Skeletal muscle satellite cell (primary cell): ENCODE data around the gene PARM1.

Experiments
- H3K27me3 ChIP-seq: 2 replicates; pipeline ENCODE4 v1.7.0; 2013; ENCODE audit warnings: low read length; ENCODE audit not compliant: control insufficient read depth, insufficient read depth
- H3K36me3 ChIP-seq: 2 replicates; pipeline ENCODE4 v1.7.0; 2013; ENCODE audit warnings: mild to moderate bottlenecking, control low read depth, low read length; ENCODE audit not compliant: insufficient read depth
- H3K4me1 ChIP-seq: 2 replicates; pipeline ENCODE4 v1.7.0; 2013; ENCODE audit warnings: low read length; ENCODE audit not compliant: control insufficient read depth, insufficient read depth
- H3K4me2 ChIP-seq: 2 replicates; pipeline ENCODE4 v1.7.0; 2013; ENCODE audit warnings: mild to moderate bottlenecking, low read length
- H3K4me3 ChIP-seq: 2 replicates; pipeline ENCODE4 v1.7.0; 2013; ENCODE audit warnings: low read length
- H3K9ac ChIP-seq: 2 replicates; pipeline ENCODE4 v1.7.0; 2013; ENCODE audit warnings: mild to moderate bottlenecking, low read depth, low read length, moderate library complexity
- H3K9me3 ChIP-seq: replicated peaks from 2 replicates; pipeline ENCODE4 v1.7.0; 2013; ENCODE audit warnings: mild to moderate bottlenecking, control low read depth, low read length

Gene PARM1

GRCh38 chr4:74919783-74920182 is 13.1 kb upstream of the PARM1 start:
- Histone ChIP-seq H3K9me3 (no peaks in the 10 kb centered on the region), H3K4me1 (no peaks in the 10 kb centered on the region), H3K36me3 (no peaks in the 10 kb centered on the region), H3K4me2 (no peak overlapping the region), H3K4me3 (no peak overlapping the region), H3K27me3 (peaks cover 17% of the 10 kb centered on the region), H3K9ac (no peak overlapping the region)

- Histone ChIP-seq H3K9ac (no peak overlapping the region), H3K4me2 (no peak overlapping the region), H3K9me3 (no peaks in the 10 kb centered on the region), H3K4me3 (no peak overlapping the region), H3K4me1 (no peaks in the 10 kb centered on the region), H3K27me3 (peaks cover 17% of the 10 kb centered on the region), H3K36me3 (no peaks in the 10 kb centered on the region)
Observed at GRCh38 chr4:74920704-74921103, 12.2 kb upstream of the PARM1 start.

GRCh38 chr4:74921490-74921889 is 11.4 kb upstream of the PARM1 start:
- Histone ChIP-seq H3K9ac (no peak overlapping the region), H3K4me2 (no peak overlapping the region), H3K27me3 (peaks cover 17% of the 10 kb centered on the region), H3K36me3 (no peaks in the 10 kb centered on the region), H3K9me3 (no peaks in the 10 kb centered on the region), H3K4me1 (no peaks in the 10 kb centered on the region), H3K4me3 (no peak overlapping the region)

GRCh38 chr4:74926007-74926406 is 6.9 kb upstream of the PARM1 start:
- Histone ChIP-seq H3K4me1 (no peaks in the 10 kb centered on the region), H3K9me3 (no peaks in the 10 kb centered on the region), H3K36me3 (no peaks in the 10 kb centered on the region), H3K27me3 (peaks cover 25% of the 10 kb centered on the region), H3K4me3 (no peak overlapping the region), H3K4me2 (no peak overlapping the region), H3K9ac (no peak overlapping the region)

- Histone ChIP-seq H3K4me1 (peaks cover 13% of the 10 kb centered on the region), H3K27me3 (peaks cover 62% of the 10 kb centered on the region)
Observed at GRCh38 chr4:74930162-74930561, 2.8 kb upstream of the PARM1 start.

GRCh38 chr4:74931376-74931775 is 1.5 kb upstream of the PARM1 start:
- H3K4me3 ChIP-seq: no peak overlapping the region
- H3K27me3 ChIP-seq: peaks cover 65% of the 10 kb centered on the region
- H3K4me2 ChIP-seq: no peak overlapping the region
- H3K9ac ChIP-seq: no peak overlapping the region
- H3K36me3 ChIP-seq: no peaks in the 10 kb centered on the region
- no peaks in the 10 kb centered on the region for H3K9me3 ChIP-seq
- H3K4me1 ChIP-seq: peaks cover 13% of the 10 kb centered on the region

More at GRCh38 chr4:74930162-74930561, 2.8 kb upstream of the PARM1 start:
- no peak overlapping the region for H3K9ac ChIP-seq
- H3K4me2 ChIP-seq: no peak overlapping the region
- H3K36me3 ChIP-seq: no peaks in the 10 kb centered on the region
- H3K4me3 ChIP-seq: no peak overlapping the region
- H3K9me3 ChIP-seq: no peaks in the 10 kb centered on the region

- Histone ChIP-seq H3K9me3 (no peaks in the 10 kb centered on the region), H3K27me3 (peaks cover 68% of the 10 kb centered on the region), H3K4me3 (no peak overlapping the region), H3K4me2 (no peak overlapping the region), H3K4me1 (peaks cover 13% of the 10 kb centered on the region), H3K36me3 (no peaks in the 10 kb centered on the region), H3K9ac (no peak overlapping the region)
Observed at GRCh38 chr4:74932010-74932409, 906 bp upstream of the PARM1 start.

GRCh38 chr4:74933562-74934015 is 673 bp downstream of the PARM1 start:
- Histone ChIP-seq H3K4me1 (peaks cover 13% of the 10 kb centered on the region), H3K4me2 (peak overlapping the region; percentile 96), H3K36me3 (no peaks in the 10 kb centered on the region), H3K9me3 (no peaks in the 10 kb centered on the region), H3K4me3 (peak overlapping the region; percentile 79), H3K27me3 (peaks cover 64% of the 10 kb centered on the region), H3K9ac (peak overlapping the region; percentile 19)

GRCh38 chr4:74934016-74934831 is 1.3 kb downstream of the PARM1 start:
- peaks cover 66% of the 10 kb centered on the region for H3K27me3 ChIP-seq

GRCh38 chr4:74934888-74935287 is 2.0 kb downstream of the PARM1 start:
- Histone ChIP-seq H3K4me3 (peak overlapping the region; percentile 79), H3K27me3 (peaks cover 65% of the 10 kb centered on the region), H3K4me2 (peak overlapping the region; percentile 96)

More at GRCh38 chr4:74934016-74934831, 1.3 kb downstream of the PARM1 start:
- Histone ChIP-seq H3K4me2 (peak overlapping the region; percentile 96), H3K4me1 (peaks cover 13% of the 10 kb centered on the region), H3K36me3 (no peaks in the 10 kb centered on the region), H3K9ac (no peak overlapping the region), H3K4me3 (peak overlapping the region; percentile 79), H3K9me3 (no peaks in the 10 kb centered on the region)

GRCh38 chr4:74941123-74941522 is 8.2 kb downstream of the PARM1 start:
- Histone ChIP-seq H3K9ac (no peak overlapping the region), H3K27me3 (peaks cover 17% of the 10 kb centered on the region)

More at GRCh38 chr4:74934888-74935287, 2.0 kb downstream of the PARM1 start:
- no peaks in the 10 kb centered on the region for H3K36me3 ChIP-seq
- no peaks in the 10 kb centered on the region for H3K9me3 ChIP-seq
- peaks cover 13% of the 10 kb centered on the region for H3K4me1 ChIP-seq
- H3K9ac ChIP-seq: no peak overlapping the region

More at GRCh38 chr4:74941123-74941522, 8.2 kb downstream of the PARM1 start:
- Histone ChIP-seq H3K36me3 (no peaks in the 10 kb centered on the region), H3K4me1 (no peaks in the 10 kb centered on the region), H3K9me3 (no peaks in the 10 kb centered on the region), H3K4me3 (no peak overlapping the region), H3K4me2 (no peak overlapping the region)
